Osteoblast (primary cell): ENCODE data around the gene TTC21A. TPM values are rescaled to one million over a fixed set of nuclear protein-coding genes. Genes with fewer than 3 reads are reported as not detected.

Source experiments
- DNase-seq: peaks from one replicate; pipeline ENCODE4 v3.0.0; 2011; ENCODE audit warnings: low spot score, mixed read lengths; ENCODE audit not compliant: insufficient read length; ENCODE audit errors: missing footprints
- H2AFZ ChIP-seq: 2 replicates; pipeline ENCODE4 v1.6.0; 2011; ENCODE audit warnings: mild to moderate bottlenecking, low read length
- H3K27ac ChIP-seq: 2 replicates; pipeline ENCODE4 v1.5.1; 2011; ENCODE audit warnings: mild to moderate bottlenecking, low read depth, low read length, moderate library complexity
- H3K27me3 ChIP-seq: 2 replicates; pipeline ENCODE4 v1.6.0; 2012; ENCODE audit warnings: mild to moderate bottlenecking, control low read depth, inconsistent platforms, low read length, moderate library complexity; ENCODE audit not compliant: insufficient read depth
- H3K36me3 ChIP-seq: 2 replicates; pipeline ENCODE4 v1.5.1; 2011; ENCODE audit warnings: mild to moderate bottlenecking, low read length, control low read depth, moderate library complexity; ENCODE audit not compliant: insufficient read depth
- H3K4me1 ChIP-seq: 2 replicates; pipeline ENCODE4 v1.5.1; 2011; ENCODE audit warnings: mild to moderate bottlenecking, low read length, control low read depth, moderate library complexity; ENCODE audit not compliant: insufficient read depth
- H3K4me2 ChIP-seq: 2 replicates; pipeline ENCODE4 v1.6.0; 2011; ENCODE audit warnings: mild to moderate bottlenecking, low read length; ENCODE audit not compliant: insufficient read depth
- H3K4me3 ChIP-seq: fragments of 200-600 bp; sonication (generic); 3 replicates; pipeline ENCODE4 v1.5.1; 2012; ENCODE audit warnings: mild to moderate bottlenecking, low read length, inconsistent platforms; ENCODE audit not compliant: insufficient read depth
- H3K79me2 ChIP-seq: 2 replicates; pipeline ENCODE4 v1.6.0; 2012; ENCODE audit warnings: mild to moderate bottlenecking, low read length, control low read depth, inconsistent platforms; ENCODE audit not compliant: insufficient read depth
- H3K9me3 ChIP-seq: 2 replicates; pipeline ENCODE4 v1.5.1; 2011; ENCODE audit warnings: low read depth, low read length, control low read depth
- H4K20me1 ChIP-seq: 2 replicates; pipeline ENCODE4 v1.6.0; 2012; ENCODE audit warnings: mild to moderate bottlenecking, low read length, control low read depth; ENCODE audit not compliant: insufficient read depth
- total RNA-seq: library from RNA; depleted of rRNA; stranded (reverse); fragments of >200 nt; gene quantifications from 2 replicates; pipeline ENCODE4 v1.2.3, GENCODE V29; 2012
- TF ChIP-seq, protein P1 (sequence below): IDR thresholded peaks from 2 replicates; pipeline ENCODE4 v1.5.1; 2011; ENCODE audit warnings: mild to moderate bottlenecking, low read depth, low read length, moderate library complexity; ENCODE audit errors: extremely low read depth

The TTC21A gene
- total RNA-seq, 1 donor: 6.9 TPM

DNA sequence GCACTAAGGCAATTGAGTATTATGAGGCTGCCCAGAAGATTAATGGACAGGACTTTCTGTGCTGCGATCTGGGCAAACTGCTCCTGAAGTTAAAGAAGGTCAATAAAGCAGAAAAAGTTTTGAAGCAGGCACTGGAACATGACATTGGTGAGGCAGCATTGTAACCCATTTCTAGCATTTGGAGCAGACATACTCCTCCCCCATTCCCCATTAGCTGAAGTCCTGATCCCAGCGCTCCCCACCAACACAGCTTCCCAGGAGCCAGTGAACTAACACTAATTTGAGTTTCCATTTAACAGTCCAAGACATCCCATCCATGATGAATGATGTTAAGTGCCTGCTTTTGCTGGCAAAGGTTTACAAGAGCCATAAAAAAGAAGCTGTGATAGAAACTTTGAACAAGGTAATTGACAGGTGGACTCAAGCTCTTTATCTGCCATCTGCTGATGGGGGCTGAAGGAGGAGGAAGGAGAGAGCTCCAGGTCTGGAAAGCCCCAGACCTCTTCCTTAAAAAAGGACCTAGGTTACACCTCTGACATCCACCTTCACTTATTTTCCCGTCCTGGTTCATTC lies 23.3 kb downstream of the TTC21A start:
- Histone ChIP-seq H3K27ac (no peak overlapping the region), H3K79me2 (no peaks in the 10 kb centered on the region), H3K9me3 (no peaks in the 10 kb centered on the region), H3K4me2 (no peak overlapping the region), H4K20me1 (no peaks in the 10 kb centered on the region), H3K27me3 (no peaks in the 10 kb centered on the region), H3K36me3 (no peaks in the 10 kb centered on the region), H2AFZ (no peak overlapping the region), H3K4me3 (no peak overlapping the region), H3K4me1 (peaks cover 4% of the 10 kb centered on the region)
- TF ChIP-seq, protein P1, sequence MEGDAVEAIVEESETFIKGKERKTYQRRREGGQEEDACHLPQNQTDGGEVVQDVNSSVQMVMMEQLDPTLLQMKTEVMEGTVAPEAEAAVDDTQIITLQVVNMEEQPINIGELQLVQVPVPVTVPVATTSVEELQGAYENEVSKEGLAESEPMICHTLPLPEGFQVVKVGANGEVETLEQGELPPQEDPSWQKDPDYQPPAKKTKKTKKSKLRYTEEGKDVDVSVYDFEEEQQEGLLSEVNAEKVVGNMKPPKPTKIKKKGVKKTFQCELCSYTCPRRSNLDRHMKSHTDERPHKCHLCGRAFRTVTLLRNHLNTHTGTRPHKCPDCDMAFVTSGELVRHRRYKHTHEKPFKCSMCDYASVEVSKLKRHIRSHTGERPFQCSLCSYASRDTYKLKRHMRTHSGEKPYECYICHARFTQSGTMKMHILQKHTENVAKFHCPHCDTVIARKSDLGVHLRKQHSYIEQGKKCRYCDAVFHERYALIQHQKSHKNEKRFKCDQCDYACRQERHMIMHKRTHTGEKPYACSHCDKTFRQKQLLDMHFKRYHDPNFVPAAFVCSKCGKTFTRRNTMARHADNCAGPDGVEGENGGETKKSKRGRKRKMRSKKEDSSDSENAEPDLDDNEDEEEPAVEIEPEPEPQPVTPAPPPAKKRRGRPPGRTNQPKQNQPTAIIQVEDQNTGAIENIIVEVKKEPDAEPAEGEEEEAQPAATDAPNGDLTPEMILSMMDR: no peak
- no peak for DNase-seq

DNA sequence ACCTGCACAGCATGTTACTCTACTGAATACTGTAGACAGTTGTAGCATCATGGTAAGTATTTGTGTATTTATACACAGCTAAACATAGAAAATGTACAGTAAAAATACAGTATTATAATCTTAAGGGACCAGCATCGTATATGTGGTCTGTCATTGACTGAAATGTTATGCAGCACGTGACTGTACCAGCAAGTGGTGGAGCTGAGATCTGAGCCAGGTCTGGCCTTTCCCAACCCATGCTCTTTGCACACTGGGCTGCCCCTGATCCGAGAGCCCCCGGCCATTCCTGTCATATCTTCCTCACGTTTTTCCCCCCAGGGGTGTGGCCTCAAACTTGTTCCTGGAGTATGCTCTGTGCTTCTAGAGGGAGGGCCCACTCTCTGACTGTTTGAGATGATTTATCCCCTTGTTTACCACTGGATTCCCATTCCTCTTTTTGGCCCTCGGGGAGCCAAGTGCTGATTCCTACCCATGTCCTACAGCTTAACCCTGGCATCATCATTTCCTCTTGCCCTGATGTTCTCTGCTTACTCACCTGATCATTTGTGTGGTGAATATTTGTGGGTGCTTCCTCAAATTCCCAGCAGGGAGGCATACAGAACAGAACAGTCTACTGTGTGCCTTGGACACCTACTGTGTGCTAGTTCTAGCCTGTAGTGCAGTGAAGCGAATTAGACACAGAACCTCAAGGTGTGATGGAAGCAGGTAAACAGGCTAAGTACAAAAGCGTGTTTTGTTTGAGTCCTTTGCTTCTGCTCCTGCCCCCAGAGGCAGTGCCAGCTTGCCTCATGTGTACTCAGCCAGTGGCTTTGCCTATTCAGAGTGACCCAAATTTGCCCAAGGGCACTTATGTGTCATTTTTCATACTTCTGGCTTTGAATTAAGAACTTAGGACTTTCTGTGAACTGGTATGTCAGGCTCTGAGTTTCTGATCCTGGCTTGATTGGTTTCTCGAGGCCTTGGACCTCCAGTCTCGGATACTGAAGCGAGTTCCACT lies 24.9 kb downstream of the TTC21A start:
- no peak overlapping the region for H3K4me3 ChIP-seq

GRCh38 chr3:39133093-39133490 lies 25.6 kb downstream of the TTC21A start:
- no peak overlapping the region for H3K4me3 ChIP-seq
- no peaks in the 10 kb centered on the region for H4K20me1 ChIP-seq
- no peak overlapping the region for H3K27ac ChIP-seq
- no peaks in the 10 kb centered on the region for H3K27me3 ChIP-seq
- H3K79me2 ChIP-seq: no peaks in the 10 kb centered on the region
- H3K36me3 ChIP-seq: peaks cover 9% of the 10 kb centered on the region
- no peaks in the 10 kb centered on the region for H3K4me1 ChIP-seq
- H2AFZ ChIP-seq: no peak overlapping the region
- no peak overlapping the region for H3K4me2 ChIP-seq
- TF ChIP-seq, protein P1: no peak
- no peaks in the 10 kb centered on the region for H3K9me3 ChIP-seq
- no peak for DNase-seq

More for the DNA sequence above, 24.9 kb downstream of the TTC21A start:
- Histone ChIP-seq H3K27me3 (no peaks in the 10 kb centered on the region), H4K20me1 (no peaks in the 10 kb centered on the region), H3K36me3 (peaks cover 4% of the 10 kb centered on the region), H3K4me2 (no peak overlapping the region), H3K79me2 (no peaks in the 10 kb centered on the region), H3K4me1 (no peaks in the 10 kb centered on the region), H3K9me3 (no peaks in the 10 kb centered on the region), H2AFZ (no peak overlapping the region), H3K27ac (no peak overlapping the region)
- TF ChIP-seq, protein P1: no peak
- DNase-seq: no peak

GRCh38 chr3:39133822-39134221 lies 26.3 kb downstream of the TTC21A start:
- DNase-seq: no peak
- TF ChIP-seq, protein P1: no peak
- H3K4me3 ChIP-seq: no peak overlapping the region

More at GRCh38 chr3:39133822-39134221, 26.3 kb downstream of the TTC21A start:
- H3K4me2 ChIP-seq: no peak overlapping the region
- peaks cover under 1% of the 10 kb centered on the region for H3K4me1 ChIP-seq
- H3K27ac ChIP-seq: no peak overlapping the region
- H3K36me3 ChIP-seq: peaks cover 10% of the 10 kb centered on the region
- H4K20me1 ChIP-seq: no peaks in the 10 kb centered on the region
- H2AFZ ChIP-seq: no peak overlapping the region
- H3K79me2 ChIP-seq: no peaks in the 10 kb centered on the region
- no peaks in the 10 kb centered on the region for H3K9me3 ChIP-seq
- H3K27me3 ChIP-seq: no peaks in the 10 kb centered on the region
